Activated T-cell treated with anti-CD3 and anti-CD28 coated beads, Interleukin-2, amount 50 U/mL, for 72 hours (primary cell): Measurements from ENCODE around the gene JAKMIP1. TPM values are rescaled to one million over a fixed set of nuclear protein-coding genes. Genes with fewer than 3 reads are reported as not detected.

ENCODE experiments used
- ATAC-seq, 2 donors: fragments of 150-1000 bp; cut with Tn5 transposase; replicated peaks in 1 of 2; 2 replicates each; pipeline ENCODE4 v1.10.0; 2021; ENCODE audit warnings: moderate library complexity in 2 of 2, mild to moderate bottlenecking in 1 of 2
- DNase-seq, 2 donors: peaks; one replicate each; pipeline ENCODE4 v3.0.0; 2021 to 2022; ENCODE audit warnings: mixed read lengths in 1 of 2
- H3K27ac Mint-ChIP-seq: one replicate; pipeline ENCODE4 v1.8.0; 2022; ENCODE audit warnings: mild to moderate bottlenecking, moderate library complexity, mixed read lengths
- H3K27me3 Mint-ChIP-seq: one replicate; pipeline ENCODE4 v1.8.0; 2022; ENCODE audit warnings: low read depth, mixed read lengths
- H3K36me3 Mint-ChIP-seq, 2 donors: one replicate each; pipeline ENCODE4 v1.8.0; 2022; ENCODE audit warnings: mixed read lengths in 2 of 2, mild to moderate bottlenecking in 1 of 2; ENCODE audit not compliant: insufficient read depth in 2 of 2
- H3K4me1 Mint-ChIP-seq: one replicate; pipeline ENCODE4 v1.8.0; 2022; ENCODE audit warnings: low read depth, mixed read lengths
- H3K4me3 Mint-ChIP-seq, 2 donors: one replicate each; pipeline ENCODE4 v1.8.0; 2022; ENCODE audit warnings: mild to moderate bottlenecking in 2 of 2, mixed read lengths in 2 of 2, moderate library complexity in 2 of 2
- H3K9me3 Mint-ChIP-seq, 2 donors: one replicate each; pipeline ENCODE4 v1.8.0; 2022; ENCODE audit warnings: mixed read lengths in 2 of 2
- total RNA-seq, 2 donors: library from RNA; stranded (reverse); gene quantifications; one replicate each; pipeline ENCODE4 v1.2.3, GENCODE V29; 2022

Gene JAKMIP1
- total RNA-seq, 2 donors from 2014 or later, result 9.0 to 33.7 TPM

DNA sequence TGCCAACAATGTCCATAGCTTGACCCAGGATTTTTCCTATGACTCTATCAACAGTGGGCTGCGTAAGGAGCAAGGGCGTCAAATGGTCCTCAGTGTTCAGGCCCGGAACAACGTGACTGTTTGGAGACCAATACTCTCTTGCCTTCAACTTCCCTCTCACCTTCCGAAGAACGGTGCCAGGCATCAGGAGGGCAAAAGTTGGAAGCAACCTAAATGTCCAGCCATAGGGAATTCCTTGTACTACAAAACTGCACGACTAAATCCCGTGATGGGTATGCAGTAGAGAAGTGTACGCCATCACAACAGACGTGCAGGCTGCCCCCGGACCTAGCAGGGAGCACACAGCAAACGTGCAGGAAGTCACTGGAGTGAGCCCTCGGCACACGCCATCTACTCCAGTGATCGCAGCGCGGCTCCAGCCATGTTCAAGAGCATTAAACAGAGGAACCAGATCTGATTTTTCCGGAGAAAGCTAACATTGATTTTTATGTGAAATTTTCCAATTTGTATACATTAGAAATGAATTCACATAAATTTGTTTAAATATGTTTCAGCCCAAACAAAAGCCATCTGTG lies 79.0 kb downstream of the JAKMIP1 start:
- no peaks in the 10 kb centered on the region for H3K4me1 Mint-ChIP-seq
- no peak overlapping the region for H3K4me3 Mint-ChIP-seq
- DNase-seq (no peak), ATAC-seq (no peak)
- H3K9me3 Mint-ChIP-seq, result no peaks in the 10 kb centered on the region
- no peak overlapping the region for H3K27ac Mint-ChIP-seq
- no peaks in the 10 kb centered on the region for H3K36me3 Mint-ChIP-seq
- H3K27me3 Mint-ChIP-seq, result peaks cover 18% of the 10 kb centered on the region

DNA sequence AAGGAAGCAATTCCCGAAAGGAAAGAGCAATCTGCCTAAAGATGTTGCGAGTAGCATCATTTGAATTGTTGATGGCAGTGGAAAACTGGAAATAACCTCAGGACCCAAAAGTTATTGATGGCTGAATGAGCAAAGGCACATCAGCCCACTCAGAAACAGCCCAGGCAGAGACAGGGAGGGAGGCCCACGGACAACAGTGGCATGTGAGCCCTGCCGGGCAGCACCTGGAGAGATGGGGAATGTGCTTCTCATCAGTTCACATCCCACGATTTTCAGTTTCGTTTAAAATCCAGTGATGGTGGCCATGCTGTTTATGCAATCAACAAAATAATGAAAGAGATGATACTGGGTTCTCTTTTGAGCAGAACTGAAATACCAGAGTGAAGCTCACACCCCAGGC lies 80.0 kb downstream of the JAKMIP1 start:
- ATAC-seq (no peak), DNase-seq (no peak)
- no peaks in the 10 kb centered on the region for H3K9me3 Mint-ChIP-seq
- H3K4me3 Mint-ChIP-seq, result no peak overlapping the region
- H3K36me3 Mint-ChIP-seq, result no peaks in the 10 kb centered on the region
- peaks cover 18% of the 10 kb centered on the region for H3K27me3 Mint-ChIP-seq
- no peaks in the 10 kb centered on the region for H3K4me1 Mint-ChIP-seq
- no peak overlapping the region for H3K27ac Mint-ChIP-seq

GRCh38 chr4:6119507-6120020 lies 80.8 kb downstream of the JAKMIP1 start:
- no peak for ATAC-seq
- no peaks in the 10 kb centered on the region for H3K4me1 Mint-ChIP-seq
- no peak overlapping the region for H3K4me3 Mint-ChIP-seq
- H3K27me3 Mint-ChIP-seq, result peaks cover 18% of the 10 kb centered on the region
- no peak for DNase-seq
- H3K9me3 Mint-ChIP-seq, result no peaks in the 10 kb centered on the region
- H3K27ac Mint-ChIP-seq, result no peak overlapping the region
- no peaks in the 10 kb centered on the region for H3K36me3 Mint-ChIP-seq

- peaks cover 24% of the 10 kb centered on the region for H3K27me3 Mint-ChIP-seq
- no peak overlapping the region for H3K27ac Mint-ChIP-seq
- DNase-seq (no peak), ATAC-seq (no peak)
- H3K36me3 Mint-ChIP-seq, result no peaks in the 10 kb centered on the region
- H3K4me1 Mint-ChIP-seq, result no peaks in the 10 kb centered on the region
- H3K9me3 Mint-ChIP-seq, result no peaks in the 10 kb centered on the region
- no peak overlapping the region for H3K4me3 Mint-ChIP-seq
Observed at GRCh38 chr4:6118201-6118600, 82.1 kb downstream of the JAKMIP1 start.

- Mint-ChIP-seq H3K4me3 (no peak overlapping the region), H3K27ac (no peak overlapping the region), H3K36me3 (no peaks in the 10 kb centered on the region), H3K9me3 (no peaks in the 10 kb centered on the region), H3K4me1 (no peaks in the 10 kb centered on the region), H3K27me3 (peaks cover 24% of the 10 kb centered on the region)
- no peak for ATAC-seq
- no peak for DNase-seq
Observed at GRCh38 chr4:6116696-6117285, 83.6 kb downstream of the JAKMIP1 start.

- H3K4me3 Mint-ChIP-seq, result no peak overlapping the region
- H3K27me3 Mint-ChIP-seq, result peaks cover 24% of the 10 kb centered on the region
- no peaks in the 10 kb centered on the region for H3K36me3 Mint-ChIP-seq
- DNase-seq (no peak), ATAC-seq (no peak)
- no peaks in the 10 kb centered on the region for H3K9me3 Mint-ChIP-seq
- H3K27ac Mint-ChIP-seq, result no peak overlapping the region
- H3K4me1 Mint-ChIP-seq, result no peaks in the 10 kb centered on the region
Observed at GRCh38 chr4:6115746-6116586, 84.4 kb downstream of the JAKMIP1 start.

- Mint-ChIP-seq H3K4me1 (no peaks in the 10 kb centered on the region), H3K27me3 (peaks cover 24% of the 10 kb centered on the region), H3K27ac (no peak overlapping the region), H3K9me3 (no peaks in the 10 kb centered on the region), H3K4me3 (no peak overlapping the region), H3K36me3 (no peaks in the 10 kb centered on the region)
- ATAC-seq, result no peak
- DNase-seq, result no peak
Observed at GRCh38 chr4:6115342-6115741, 85.0 kb downstream of the JAKMIP1 start.

- H3K27me3 Mint-ChIP-seq, result peaks cover 24% of the 10 kb centered on the region
- DNase-seq (no peak), ATAC-seq (no peak)
- H3K9me3 Mint-ChIP-seq, result no peaks in the 10 kb centered on the region
- H3K4me1 Mint-ChIP-seq, result no peaks in the 10 kb centered on the region
- no peak overlapping the region for H3K4me3 Mint-ChIP-seq
- no peaks in the 10 kb centered on the region for H3K36me3 Mint-ChIP-seq
- no peak overlapping the region for H3K27ac Mint-ChIP-seq
Observed at GRCh38 chr4:6114601-6115000, 85.7 kb downstream of the JAKMIP1 start.

DNA sequence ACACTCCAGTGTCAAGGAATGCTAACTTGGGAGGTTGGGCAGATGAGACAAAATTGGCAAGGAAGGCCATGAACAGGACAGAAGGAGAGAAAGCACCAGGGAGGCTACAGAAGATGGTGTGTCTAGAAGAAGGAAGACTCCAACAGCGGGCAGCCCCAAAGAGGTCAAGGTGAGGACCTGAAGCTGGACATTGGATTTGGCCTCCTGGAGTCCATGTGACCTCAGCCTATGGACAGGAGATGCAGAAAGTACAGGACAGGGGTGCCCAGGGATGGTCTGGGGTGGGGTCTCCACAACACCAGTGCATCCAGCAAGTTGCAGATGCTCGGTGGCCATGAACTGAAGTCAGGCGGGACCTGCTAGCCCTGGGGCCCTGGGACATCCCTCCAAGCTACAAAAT lies 86.2 kb downstream of the JAKMIP1 start:
- Mint-ChIP-seq H3K27ac (no peak overlapping the region), H3K4me3 (no peak overlapping the region)

GRCh38 chr4:6113641-6114040 lies 86.7 kb downstream of the JAKMIP1 start:
- no peak overlapping the region for H3K27ac Mint-ChIP-seq
- no peaks in the 10 kb centered on the region for H3K9me3 Mint-ChIP-seq
- no peak overlapping the region for H3K4me3 Mint-ChIP-seq
- ATAC-seq (no peak), DNase-seq (no peak)
- H3K4me1 Mint-ChIP-seq, result no peaks in the 10 kb centered on the region
- no peaks in the 10 kb centered on the region for H3K36me3 Mint-ChIP-seq
- peaks cover 24% of the 10 kb centered on the region for H3K27me3 Mint-ChIP-seq

More for the DNA sequence above, 86.2 kb downstream of the JAKMIP1 start:
- Mint-ChIP-seq H3K36me3 (no peaks in the 10 kb centered on the region), H3K4me1 (no peaks in the 10 kb centered on the region), H3K27me3 (peaks cover 24% of the 10 kb centered on the region), H3K9me3 (no peaks in the 10 kb centered on the region)
- no peak for ATAC-seq
- DNase-seq, result no peak

DNA sequence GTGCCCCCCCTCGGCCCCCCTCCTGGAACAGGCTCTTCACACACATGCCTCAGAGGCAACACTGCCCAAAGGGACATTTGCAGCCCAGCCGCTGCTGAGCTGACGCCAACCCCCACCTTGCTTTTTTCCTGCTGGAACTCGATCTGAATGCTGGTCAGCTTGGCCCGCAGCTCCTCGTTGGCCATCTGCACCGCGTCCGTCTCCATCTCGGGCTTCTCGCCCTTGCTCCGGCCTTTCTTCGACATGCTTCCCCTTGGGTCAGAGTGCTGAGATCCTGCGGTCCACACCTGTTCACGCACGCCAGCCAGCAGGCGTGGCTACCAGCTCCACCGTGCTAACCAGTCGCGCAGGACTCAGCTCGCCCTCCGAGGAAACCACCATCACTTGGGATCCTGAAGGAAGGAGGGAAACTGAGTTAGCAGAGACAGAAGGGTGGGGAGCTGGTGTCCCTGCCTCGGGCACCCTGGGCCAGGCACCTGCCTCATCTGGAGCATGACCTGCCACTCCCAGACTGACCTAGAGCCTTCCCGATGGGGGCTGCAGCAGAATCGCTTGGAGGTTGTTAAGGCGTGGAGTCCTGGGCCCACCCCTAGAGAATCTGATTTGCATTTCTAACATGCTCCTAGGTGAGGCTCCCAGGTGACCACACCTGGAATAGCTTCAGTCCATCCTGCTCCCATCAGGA lies 87.6 kb downstream of the JAKMIP1 start:
- no peak overlapping the region for H3K27ac Mint-ChIP-seq
- H3K4me1 Mint-ChIP-seq, result no peaks in the 10 kb centered on the region
- no peak overlapping the region for H3K4me3 Mint-ChIP-seq
- DNase-seq, result no peak
- H3K36me3 Mint-ChIP-seq, result no peaks in the 10 kb centered on the region
- no peak for ATAC-seq
- H3K9me3 Mint-ChIP-seq, result no peaks in the 10 kb centered on the region
- peaks cover 16% of the 10 kb centered on the region for H3K27me3 Mint-ChIP-seq

- no peaks in the 10 kb centered on the region for H3K4me1 Mint-ChIP-seq
- H3K9me3 Mint-ChIP-seq, result peaks cover 0 to under 1% of the 10 kb centered on the region in 2 donors
- peaks cover 0 to 3% of the 10 kb centered on the region in 2 donors for H3K36me3 Mint-ChIP-seq
- ATAC-seq (no peak), DNase-seq (no peak)
- H3K27me3 Mint-ChIP-seq, result peaks cover 10% of the 10 kb centered on the region
- H3K4me3 Mint-ChIP-seq, result no peak overlapping the region
- H3K27ac Mint-ChIP-seq, result no peak overlapping the region
Observed at GRCh38 chr4:6111354-6111960, 88.9 kb downstream of the JAKMIP1 start.
